BE2C (cell line): ENCODE data around the gene ZNF556. TPM values are rescaled to one million over a fixed set of nuclear protein-coding genes. Genes with fewer than 3 reads are reported as not detected.

Experiments
- DNase-seq: peaks from one replicate; pipeline ENCODE4 v3.0.0-alpha.2; 2020
- H3K27me3 ChIP-seq: fragments of 250-450 bp; sonication (Bioruptor Pico); 2 replicates; pipeline ENCODE4 v1.5.1; 2020; ENCODE audit warnings: mild to moderate bottlenecking
- H3K36me3 ChIP-seq: fragments of 250-450 bp; sonication (Bioruptor Pico); 2 replicates; pipeline ENCODE4 v1.5.1; 2020; ENCODE audit warnings: mild to moderate bottlenecking
- H3K4me1 ChIP-seq: fragments of 250-450 bp; sonication (Bioruptor Pico); 2 replicates; pipeline ENCODE4 v1.5.1; 2020
- H3K4me3 ChIP-seq: 2 replicates; pipeline ENCODE4 v1.5.1; 2011; ENCODE audit warnings: low read depth, low read length
- H3K9me3 ChIP-seq: fragments of 250-450 bp; sonication (Bioruptor Pico); 2 replicates; pipeline ENCODE4 v1.5.1; 2020
- polyA plus RNA-seq: library from polyadenylated mRNA; unstranded; fragments of >200 nt; gene quantifications from one replicate; pipeline ENCODE4 v1.2.1, GENCODE V29; 2012; ENCODE audit warnings: low read depth, missing spikeins; ENCODE audit not compliant: insufficient read length, insufficient read depth
- TF ChIP-seq, protein P1 (sequence below): IDR thresholded peaks from 2 replicates; pipeline ENCODE4 v1.5.1; 2012; ENCODE audit warnings: mild to moderate bottlenecking, low read depth, low read length

Gene ZNF556
- 0.71 TPM for polyA plus RNA-seq

GRCh38 chr19:2867025-2867991, at the start of gene ZNF556:
ZNF556 (plus strand) TSS chr19:2867335; CDS start chr19:2867422, 87 bp downstream.
- Histone ChIP-seq H3K4me1 (no peaks in the 10 kb centered on the region), H3K36me3 (peaks cover 3% of the 10 kb centered on the region; the same call in 1 of the 2 replicates), H3K4me3 (peak within 1 kb of the TSS; percentile 65), H3K27me3 (no peaks in the 10 kb centered on the region), H3K9me3 (no peaks in the 10 kb centered on the region)
- TF ChIP-seq, protein P1, sequence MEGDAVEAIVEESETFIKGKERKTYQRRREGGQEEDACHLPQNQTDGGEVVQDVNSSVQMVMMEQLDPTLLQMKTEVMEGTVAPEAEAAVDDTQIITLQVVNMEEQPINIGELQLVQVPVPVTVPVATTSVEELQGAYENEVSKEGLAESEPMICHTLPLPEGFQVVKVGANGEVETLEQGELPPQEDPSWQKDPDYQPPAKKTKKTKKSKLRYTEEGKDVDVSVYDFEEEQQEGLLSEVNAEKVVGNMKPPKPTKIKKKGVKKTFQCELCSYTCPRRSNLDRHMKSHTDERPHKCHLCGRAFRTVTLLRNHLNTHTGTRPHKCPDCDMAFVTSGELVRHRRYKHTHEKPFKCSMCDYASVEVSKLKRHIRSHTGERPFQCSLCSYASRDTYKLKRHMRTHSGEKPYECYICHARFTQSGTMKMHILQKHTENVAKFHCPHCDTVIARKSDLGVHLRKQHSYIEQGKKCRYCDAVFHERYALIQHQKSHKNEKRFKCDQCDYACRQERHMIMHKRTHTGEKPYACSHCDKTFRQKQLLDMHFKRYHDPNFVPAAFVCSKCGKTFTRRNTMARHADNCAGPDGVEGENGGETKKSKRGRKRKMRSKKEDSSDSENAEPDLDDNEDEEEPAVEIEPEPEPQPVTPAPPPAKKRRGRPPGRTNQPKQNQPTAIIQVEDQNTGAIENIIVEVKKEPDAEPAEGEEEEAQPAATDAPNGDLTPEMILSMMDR: no peak
- peak; percentile 98 for DNase-seq

- no peaks in the 10 kb centered on the region for H3K27me3 ChIP-seq
- H3K9me3 ChIP-seq: no peaks in the 10 kb centered on the region
- peak within 1 kb of the TSS; percentile 71 for H3K4me3 ChIP-seq
- TF ChIP-seq, protein P1: peak; percentile 91
- peaks cover 1% of the 10 kb centered on the region; the same call in 1 of the 2 replicates for H3K36me3 ChIP-seq
- no peaks in the 10 kb centered on the region for H3K4me1 ChIP-seq
- DNase-seq: peak; percentile 99
Measured at GRCh38 chr19:2819540-2820111, 47.5 kb upstream of the ZNF556 start, which contains the start of gene ZNF554. ZNF554 (plus strand) TSS chr19:2819868; CDS start chr19:2820072, 204 bp downstream.

GRCh38 chr19:2820112-2820702, 46.9 kb upstream of the ZNF556 start:
- Histone ChIP-seq H3K36me3 (no peaks in the 10 kb centered on the region), H3K27me3 (no peaks in the 10 kb centered on the region), H3K4me1 (no peaks in the 10 kb centered on the region), H3K4me3 (peak overlapping the region; percentile 71), H3K9me3 (no peaks in the 10 kb centered on the region)
- DNase-seq: no peak
- TF ChIP-seq, protein P1: no peak

DNA sequence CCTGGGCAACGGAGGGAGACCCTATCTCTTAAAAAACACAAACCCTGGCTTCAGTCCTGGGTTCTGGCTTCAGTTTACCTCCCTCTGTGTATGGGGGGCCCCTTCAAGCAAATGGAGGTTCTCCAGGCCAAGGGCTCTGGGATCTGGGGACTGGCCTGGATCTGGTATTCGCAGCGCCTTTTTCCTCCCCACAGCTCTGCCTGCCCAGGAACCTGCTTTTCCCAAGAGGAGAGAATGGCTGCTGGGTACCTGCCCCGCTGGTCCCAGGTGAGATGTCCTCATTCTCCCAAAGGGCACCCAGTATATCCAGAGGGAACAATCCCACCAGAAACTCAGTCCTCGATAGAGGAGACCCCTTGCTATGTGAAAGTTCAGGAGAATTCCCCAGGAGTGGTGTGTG, 44.3 kb upstream of the ZNF556 start:
- H3K9me3 ChIP-seq: no peaks in the 10 kb centered on the region
- H3K4me1 ChIP-seq: no peaks in the 10 kb centered on the region
- TF ChIP-seq, protein P1: no peak
- no peaks in the 10 kb centered on the region for H3K27me3 ChIP-seq
- no peaks in the 10 kb centered on the region for H3K36me3 ChIP-seq
- H3K4me3 ChIP-seq: no peak overlapping the region
- DNase-seq: no peak

DNA sequence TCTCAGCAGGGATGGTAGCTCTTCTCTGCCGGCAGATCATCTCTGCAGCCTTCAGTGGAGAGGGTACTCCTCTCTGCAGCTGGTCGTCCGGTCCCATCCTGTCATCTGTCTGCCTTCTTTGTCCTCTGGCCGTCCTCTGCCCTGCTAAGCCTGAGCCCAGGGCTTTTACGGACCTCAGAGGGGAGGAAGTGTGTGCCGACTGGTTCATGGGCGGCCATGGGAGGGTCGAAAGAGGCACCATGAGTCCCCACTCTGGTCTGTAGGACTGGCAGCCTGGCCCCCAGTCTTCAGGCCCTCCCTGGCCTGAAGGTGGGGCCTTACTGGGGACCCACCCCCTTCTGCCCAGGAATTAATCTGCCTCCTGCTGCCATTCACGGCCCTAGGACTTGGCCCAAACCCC, 43.5 kb upstream of the ZNF556 start:
- TF ChIP-seq, protein P1: no peak
- Histone ChIP-seq H3K27me3 (no peaks in the 10 kb centered on the region), H3K4me3 (no peak overlapping the region), H3K9me3 (no peaks in the 10 kb centered on the region), H3K4me1 (no peaks in the 10 kb centered on the region), H3K36me3 (no peaks in the 10 kb centered on the region)
- no peak for DNase-seq
